Panc1 (cell line): ENCODE results near the gene MAP2K6.

ENCODE experiments used
- CTCF ChIP-seq: fragments of 450-650 bp; IDR thresholded peaks from 2 replicates; pipeline ENCODE4 v1.5.1; 2017; ENCODE audit warnings: mild to moderate bottlenecking
- POLR2AphosphoS5 ChIP-seq: IDR thresholded peaks from 2 replicates; pipeline ENCODE4 v1.6.1; 2012; ENCODE audit warnings: mild to moderate bottlenecking, low read depth, low read length, moderate library complexity
- SIN3A ChIP-seq: IDR thresholded peaks from 2 replicates; pipeline ENCODE4 v1.6.1; 2012; ENCODE audit warnings: low read depth, mild to moderate bottlenecking, low read length, moderate library complexity, borderline replicate concordance; ENCODE audit not compliant: insufficient read depth

GRCh38 chr17:69486779-69487637 is 72.5 kb downstream of the MAP2K6 start:
- no peak for TF ChIP-seq CTCF
- no peak for TF ChIP-seq SIN3A
- TF ChIP-seq POLR2AphosphoS5, result no peak
